HepG2 (cell line): ENCODE results near the gene EAF1.

Experiments
- CEBPG ChIP-seq: IDR thresholded peaks from 2 replicates; pipeline ENCODE4 v1.6.1; 2016
- CREB1 ChIP-seq, 2 experiments: fragments of 450-650 bp in 1 of 2; IDR thresholded peaks; 2 replicates each; pipeline ENCODE4 v1.6.1; 2016 to 2017; ENCODE audit warnings: control low read depth in 1 of 2, mild to moderate bottlenecking in 1 of 2, missing compliant biosample characterization in 1 of 2, missing genetic modification characterization in 1 of 2
- EZH2 ChIP-seq: conservative IDR thresholded peaks from 2 replicates; pipeline ENCODE4 v1.6.1; 2012; ENCODE audit warnings: mild to moderate bottlenecking, low read depth, low read length, moderate library complexity
- MAFF ChIP-seq: IDR thresholded peaks from 2 replicates; pipeline ENCODE4 v1.6.1; 2011; ENCODE audit warnings: low read depth, low read length, improper control_type of control experiment
- MED13 ChIP-seq: sonication (generic); formaldehyde crosslinking; IDR thresholded peaks from 2 replicates; pipeline ENCODE4 v1.5.0; 2020; ENCODE audit warnings: missing genetic modification reagents
- PHF20 ChIP-seq: sonication (generic); formaldehyde crosslinking; IDR thresholded peaks from 2 replicates; pipeline ENCODE4 v1.5.0; 2020; ENCODE audit warnings: mild to moderate bottlenecking, missing genetic modification reagents
- POLR2A ChIP-seq, 2 experiments: IDR thresholded peaks; 2 replicates each; pipeline ENCODE4 v1.6.1; 2011; ENCODE audit warnings: low read depth in 2 of 2, low read length in 2 of 2, mild to moderate bottlenecking in 1 of 2, moderate library complexity in 1 of 2; ENCODE audit not compliant: insufficient read depth in 1 of 2
- RFX3 ChIP-seq: IDR thresholded peaks from 2 replicates; pipeline ENCODE4 v1.6.1; 2016; ENCODE audit warnings: missing biosample characterization, missing genetic modification reagents
- ZNF235 ChIP-seq: sonication (generic); formaldehyde crosslinking; IDR thresholded peaks from 2 replicates; pipeline ENCODE4 v1.8.1; 2023; ENCODE audit warnings: mild to moderate bottlenecking, missing genetic modification reagents, borderline replicate concordance
- ZSCAN20 ChIP-seq: sonication (generic); formaldehyde crosslinking; IDR thresholded peaks from 2 replicates; pipeline ENCODE4 v1.4.0; 2020; ENCODE audit warnings: missing genetic modification reagents, mild to moderate bottlenecking, borderline replicate concordance
- TF ChIP-seq, protein P1 (sequence below): IDR thresholded peaks from 2 replicates; pipeline ENCODE4 v1.6.1; 2016
- TF ChIP-seq, protein P2 (sequence below): sonication (generic); formaldehyde crosslinking; IDR thresholded peaks from 2 replicates; pipeline ENCODE4 v1.5.0; 2020; ENCODE audit warnings: mild to moderate bottlenecking, missing genetic modification reagents, moderate library complexity

DNA sequence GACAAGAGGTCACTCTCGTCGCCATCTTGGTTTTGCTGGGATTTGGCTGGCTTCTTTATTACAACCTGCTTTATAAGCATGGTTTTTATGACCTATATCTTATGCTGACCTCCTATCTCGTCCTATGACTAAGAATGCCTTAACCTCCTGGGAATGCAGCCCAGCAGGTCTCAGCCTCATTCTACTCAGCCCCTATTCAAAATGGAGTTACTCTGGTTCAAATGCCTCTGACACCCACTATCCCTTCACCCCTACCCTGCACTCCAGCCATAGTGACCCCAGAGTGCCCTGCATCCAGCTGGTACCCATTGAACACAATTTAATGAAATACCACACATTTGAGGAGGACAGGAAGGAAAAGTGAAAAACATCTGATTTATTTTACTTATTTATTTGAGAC, 23.4 kb upstream of the EAF1 start:
- TF ChIP-seq PHF20 (CRISPR knock-in tag) (no peak), EZH2 (no peak), RFX3 (no peak), CEBPG (CRISPR knock-in tag) (no peak), ZNF235 (CRISPR knock-in tag) (no peak), CREB1 (IDR thresholded peaks at IDR 0.05) (no peak), CREB1 (CRISPR knock-in tag; IDR thresholded peaks at IDR 0.05) (no peak), ZSCAN20 (CRISPR knock-in tag) (no peak), POLR2A (IDR thresholded peaks at IDR 0.05; ENCODE audit: insufficient read depth in 1 of 2, low read depth in 2 of 2, low read length in 2 of 2) (no peak), MAFF (no peak), MED13 (CRISPR knock-in tag) (no peak)
- TF ChIP-seq, protein P1, sequence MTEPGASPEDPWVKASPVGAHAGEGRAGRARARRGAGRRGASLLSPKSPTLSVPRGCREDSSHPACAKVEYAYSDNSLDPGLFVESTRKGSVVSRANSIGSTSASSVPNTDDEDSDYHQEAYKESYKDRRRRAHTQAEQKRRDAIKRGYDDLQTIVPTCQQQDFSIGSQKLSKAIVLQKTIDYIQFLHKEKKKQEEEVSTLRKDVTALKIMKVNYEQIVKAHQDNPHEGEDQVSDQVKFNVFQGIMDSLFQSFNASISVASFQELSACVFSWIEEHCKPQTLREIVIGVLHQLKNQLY: no peak
- TF ChIP-seq, protein P2, sequence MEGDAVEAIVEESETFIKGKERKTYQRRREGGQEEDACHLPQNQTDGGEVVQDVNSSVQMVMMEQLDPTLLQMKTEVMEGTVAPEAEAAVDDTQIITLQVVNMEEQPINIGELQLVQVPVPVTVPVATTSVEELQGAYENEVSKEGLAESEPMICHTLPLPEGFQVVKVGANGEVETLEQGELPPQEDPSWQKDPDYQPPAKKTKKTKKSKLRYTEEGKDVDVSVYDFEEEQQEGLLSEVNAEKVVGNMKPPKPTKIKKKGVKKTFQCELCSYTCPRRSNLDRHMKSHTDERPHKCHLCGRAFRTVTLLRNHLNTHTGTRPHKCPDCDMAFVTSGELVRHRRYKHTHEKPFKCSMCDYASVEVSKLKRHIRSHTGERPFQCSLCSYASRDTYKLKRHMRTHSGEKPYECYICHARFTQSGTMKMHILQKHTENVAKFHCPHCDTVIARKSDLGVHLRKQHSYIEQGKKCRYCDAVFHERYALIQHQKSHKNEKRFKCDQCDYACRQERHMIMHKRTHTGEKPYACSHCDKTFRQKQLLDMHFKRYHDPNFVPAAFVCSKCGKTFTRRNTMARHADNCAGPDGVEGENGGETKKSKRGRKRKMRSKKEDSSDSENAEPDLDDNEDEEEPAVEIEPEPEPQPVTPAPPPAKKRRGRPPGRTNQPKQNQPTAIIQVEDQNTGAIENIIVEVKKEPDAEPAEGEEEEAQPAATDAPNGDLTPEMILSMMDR (CRISPR knock-in tag): no peak
